ENCODE measurements around the gene BANK1. TPM values are rescaled to one million over a fixed set of nuclear protein-coding genes. Genes with fewer than 3 reads are reported as not detected.

The BANK1 gene
- total RNA-seq, 3 donors from 2014 or later (not counting 1 experiment from before 2014, with no cell fraction given): 2.1 to 3.0 (median 2.4) TPM

- Histone ChIP-seq H3K27me3 (ENCODE audit: control insufficient read depth, insufficient read depth, low read length) (no peaks in the 10 kb centered on the region), H3K4me1 (ENCODE audit: control insufficient read depth, insufficient read depth, low read length) (no peaks in the 10 kb centered on the region), H3K4me3 (ENCODE audit: low read length) (no peak overlapping the region), H3K36me3 (ENCODE audit: control insufficient read depth, insufficient read depth, low read length) (no peaks in the 10 kb centered on the region), H3K27ac (ENCODE audit: low read length) (no peak overlapping the region), H3K9me3 (ENCODE audit: control insufficient read depth, insufficient read depth, low read length) (no peaks in the 10 kb centered on the region)
- no peak for DNase-seq
- WGBS (ENCODE audit: insufficient coverage): 86% methylated on average over 3 of the region's 7 CpGs
- H3K4me3 Mint-ChIP-seq: no peak overlapping the region
- no peaks in the 10 kb centered on the region for H3K27me3 Mint-ChIP-seq (ENCODE audit: low read depth in 2 of 2)
- no peaks in the 10 kb centered on the region for H3K4me1 Mint-ChIP-seq
- no peak for ATAC-seq
- TF ChIP-seq, protein P1, sequence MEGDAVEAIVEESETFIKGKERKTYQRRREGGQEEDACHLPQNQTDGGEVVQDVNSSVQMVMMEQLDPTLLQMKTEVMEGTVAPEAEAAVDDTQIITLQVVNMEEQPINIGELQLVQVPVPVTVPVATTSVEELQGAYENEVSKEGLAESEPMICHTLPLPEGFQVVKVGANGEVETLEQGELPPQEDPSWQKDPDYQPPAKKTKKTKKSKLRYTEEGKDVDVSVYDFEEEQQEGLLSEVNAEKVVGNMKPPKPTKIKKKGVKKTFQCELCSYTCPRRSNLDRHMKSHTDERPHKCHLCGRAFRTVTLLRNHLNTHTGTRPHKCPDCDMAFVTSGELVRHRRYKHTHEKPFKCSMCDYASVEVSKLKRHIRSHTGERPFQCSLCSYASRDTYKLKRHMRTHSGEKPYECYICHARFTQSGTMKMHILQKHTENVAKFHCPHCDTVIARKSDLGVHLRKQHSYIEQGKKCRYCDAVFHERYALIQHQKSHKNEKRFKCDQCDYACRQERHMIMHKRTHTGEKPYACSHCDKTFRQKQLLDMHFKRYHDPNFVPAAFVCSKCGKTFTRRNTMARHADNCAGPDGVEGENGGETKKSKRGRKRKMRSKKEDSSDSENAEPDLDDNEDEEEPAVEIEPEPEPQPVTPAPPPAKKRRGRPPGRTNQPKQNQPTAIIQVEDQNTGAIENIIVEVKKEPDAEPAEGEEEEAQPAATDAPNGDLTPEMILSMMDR (IDR thresholded peaks at IDR 0.05): no peak
- intact Hi-C loops (cut with micrococcal nuclease): no loop called here
- no peaks in the 10 kb centered on the region for H3K9me3 Mint-ChIP-seq
- H3K36me3 Mint-ChIP-seq: no peaks in the 10 kb centered on the region
- H3K27ac Mint-ChIP-seq: no peak overlapping the region
Observed at GRCh38 chr4:102042871-102043802, 252.6 kb downstream of the BANK1 start.

DNA sequence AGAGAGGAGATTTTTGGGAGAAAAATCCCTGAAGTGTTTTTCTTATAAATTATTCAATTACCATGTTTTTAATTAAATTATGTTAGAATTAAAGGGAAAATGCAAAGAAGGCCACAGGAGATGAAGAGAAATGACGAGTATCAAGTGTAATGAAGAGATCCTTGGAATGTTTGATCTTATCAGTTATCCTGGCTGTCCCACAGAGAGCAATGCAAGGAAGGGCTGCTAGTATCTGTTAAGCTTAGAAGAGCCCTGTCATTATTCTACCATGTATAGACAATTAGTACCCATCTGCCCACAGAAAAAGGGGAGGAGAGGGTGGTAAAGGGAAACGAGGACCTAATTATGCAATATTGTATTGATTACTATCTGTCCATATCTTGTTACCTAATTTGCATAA is 257.1 kb downstream of the BANK1 start:
- DNase-seq (no peak), ATAC-seq (no peak)
- H3K27ac ChIP-seq (ENCODE audit: low read length): no peak overlapping the region
- H3K9me3 ChIP-seq (ENCODE audit: control insufficient read depth, insufficient read depth, low read length): no peaks in the 10 kb centered on the region
- Mint-ChIP-seq H3K4me3 (no peak overlapping the region), H3K27me3 (ENCODE audit: low read depth in 2 of 2) (no peaks in the 10 kb centered on the region), H3K27ac (no peak overlapping the region), H3K4me1 (no peaks in the 10 kb centered on the region), H3K36me3 (no peaks in the 10 kb centered on the region), H3K9me3 (no peaks in the 10 kb centered on the region)
- 87% methylated on average over 1 of the region's 2 CpGs for WGBS (ENCODE audit: insufficient coverage)
- no peaks in the 10 kb centered on the region for H3K36me3 ChIP-seq (ENCODE audit: control insufficient read depth, insufficient read depth, low read length)
- H3K4me3 ChIP-seq (ENCODE audit: low read length): no peak overlapping the region
- intact Hi-C loops (cut with micrococcal nuclease): no loop called here
- H3K27me3 ChIP-seq (ENCODE audit: control insufficient read depth, insufficient read depth, low read length): no peaks in the 10 kb centered on the region
- no peaks in the 10 kb centered on the region for H3K4me1 ChIP-seq (ENCODE audit: control insufficient read depth, insufficient read depth, low read length)
- TF ChIP-seq, protein P1 (IDR thresholded peaks at IDR 0.05): no peak

GRCh38 chr4:102055805-102056204 is 265.3 kb downstream of the BANK1 start:
- Mint-ChIP-seq H3K4me3 (no peak overlapping the region), H3K4me1 (no peaks in the 10 kb centered on the region), H3K9me3 (no peaks in the 10 kb centered on the region), H3K27me3 (ENCODE audit: low read depth in 2 of 2) (no peaks in the 10 kb centered on the region), H3K27ac (no peak overlapping the region), H3K36me3 (no peaks in the 10 kb centered on the region)
- no peak for DNase-seq
- Histone ChIP-seq H3K4me1 (ENCODE audit: control insufficient read depth, insufficient read depth, low read length) (no peaks in the 10 kb centered on the region), H3K27ac (ENCODE audit: low read length) (no peak overlapping the region), H3K4me3 (ENCODE audit: low read length) (no peak overlapping the region), H3K27me3 (ENCODE audit: control insufficient read depth, insufficient read depth, low read length) (no peaks in the 10 kb centered on the region), H3K36me3 (ENCODE audit: control insufficient read depth, insufficient read depth, low read length) (no peaks in the 10 kb centered on the region), H3K9me3 (ENCODE audit: control insufficient read depth, insufficient read depth, low read length) (no peaks in the 10 kb centered on the region)
- no peak for ATAC-seq
- TF ChIP-seq, protein P1 (IDR thresholded peaks at IDR 0.05): no peak
- intact Hi-C loops (cut with micrococcal nuclease): no loop called here
